HepG2 (cell line): ENCODE data around the gene ATP6V1F. TPM values are rescaled to one million over a fixed set of nuclear protein-coding genes. Genes with fewer than 3 reads are reported as not detected.

ENCODE experiments used
- ARNTL ChIP-seq: sonication (generic); formaldehyde crosslinking; IDR thresholded peaks from 2 replicates; pipeline ENCODE4 v1.4.0; 2020; ENCODE audit warnings: mild to moderate bottlenecking, missing genetic modification reagents
- ATF7 ChIP-seq, 2 experiments: fragments of 450-650 bp in 1 of 2; sonication (generic) in 1 of 2; formaldehyde crosslinking in 1 of 2; IDR thresholded peaks; 2 replicates each; pipeline versions ENCODE4 v1.4.0 to v1.6.1; 2016 to 2020; ENCODE audit warnings: antibody characterized with exemption in 1 of 2, mild to moderate bottlenecking in 1 of 2, missing genetic modification reagents in 1 of 2
- EP300 ChIP-seq, 3 experiments: sonication (generic) in 1 of 3; formaldehyde crosslinking in 1 of 3; IDR thresholded peaks; 2 replicates each; pipeline versions ENCODE4 v1.5.1 to v1.6.1; 2011 to 2020; ENCODE audit warnings: low read depth in 2 of 3, low read length in 2 of 3, borderline replicate concordance in 1 of 3, improper control_type of control experiment in 1 of 3, mild to moderate bottlenecking in 1 of 3, missing genetic modification reagents in 1 of 3, moderate library complexity in 1 of 3
- JUN ChIP-seq: sonication (generic); formaldehyde crosslinking; IDR thresholded peaks from 2 replicates; pipeline ENCODE4 v1.4.0; 2020; ENCODE audit warnings: mild to moderate bottlenecking, missing genetic modification reagents
- NFIC ChIP-seq: IDR thresholded peaks from 2 replicates; pipeline ENCODE4 v1.6.1; 2012; ENCODE audit warnings: mild to moderate bottlenecking, low read length, inconsistent platforms
- NFRKB ChIP-seq: fragments of 450-650 bp; IDR thresholded peaks from 2 replicates; pipeline ENCODE4 v1.6.1; 2017
- RAD21 ChIP-seq: fragments of 450-650 bp; formaldehyde crosslinking; IDR thresholded peaks from 2 replicates; pipeline ENCODE4 v1.5.0; 2020; ENCODE audit warnings: mild to moderate bottlenecking
- RBAK ChIP-seq: sonication (generic); formaldehyde crosslinking; IDR thresholded peaks from 2 replicates; pipeline ENCODE4 v1.5.1; 2020; ENCODE audit warnings: mild to moderate bottlenecking, missing genetic modification reagents
- REL ChIP-seq: sonication (generic); formaldehyde crosslinking; conservative IDR thresholded peaks from 2 replicates; pipeline ENCODE4 v1.8.0; 2022; ENCODE audit warnings: mild to moderate bottlenecking, missing genetic modification reagents, moderate library complexity
- U2AF1 ChIP-seq: fragments of 200-400 bp; formaldehyde crosslinking; optimal IDR thresholded peaks from 2 replicates; pipeline ENCODE3; 2017; ENCODE audit warnings: mild to moderate bottlenecking, low read depth, low read length
- ZNF232 ChIP-seq: sonication (generic); formaldehyde crosslinking; IDR thresholded peaks from 2 replicates; pipeline ENCODE4 v1.4.0; 2020; ENCODE audit warnings: missing genetic modification reagents, borderline replicate concordance
- ZNF3 ChIP-seq: IDR thresholded peaks from 2 replicates; pipeline ENCODE4 v1.7.0; 2017; ENCODE audit warnings: inconsistent platforms
- ZNF318 ChIP-seq: sonication (generic); formaldehyde crosslinking; IDR thresholded peaks from 2 replicates; pipeline ENCODE4 v1.4.0; 2020; ENCODE audit warnings: mild to moderate bottlenecking, missing genetic modification reagents
- ZNF335 ChIP-seq: sonication (generic); formaldehyde crosslinking; IDR thresholded peaks from 2 replicates; pipeline ENCODE4 v1.4.0; 2020; ENCODE audit warnings: missing genetic modification reagents
- ZNF460 ChIP-seq: sonication (generic); formaldehyde crosslinking; IDR thresholded peaks from 2 replicates; pipeline ENCODE4 v1.5.1; 2020; ENCODE audit warnings: missing genetic modification reagents, mild to moderate bottlenecking, borderline replicate concordance
- ZNF552 ChIP-seq: sonication (generic); formaldehyde crosslinking; IDR thresholded peaks from 2 replicates; pipeline ENCODE4 v1.9.0; 2022; ENCODE audit warnings: missing genetic modification reagents, mild to moderate bottlenecking, borderline replicate concordance
- polyA plus RNA-seq, 8 experiments: library from polyadenylated mRNA; depleted of rRNA in 3 of 8; stranded (reverse) in 7 of 8; unstranded in 1 of 8; fragments of >200 nt; fragmentation: Illumina TruSeq in 4 of 8; extraction: Trizol in 4 of 8; gene quantifications; 2 replicates each; pipeline versions ENCODE4 v1.2.1 to v1.2.3, GENCODE V29; 2011 to 2016; ENCODE audit warnings: low read depth in 4 of 8, missing spikeins in 1 of 8, mixed read lengths in 1 of 8; ENCODE audit not compliant: insufficient read depth in 1 of 8
- total RNA-seq, 5 experiments: library from RNA; depleted of rRNA; stranded (reverse); fragments of >200 nt; fragmentation: Illumina TruSeq; extraction: Trizol; gene quantifications; 2 replicates each; pipeline ENCODE4 v1.2.3, GENCODE V29; 2016; ENCODE audit warnings: low read depth in 1 of 5
- TF ChIP-seq, protein P1 (sequence below): sonication (generic); formaldehyde crosslinking; IDR thresholded peaks from 2 replicates; pipeline ENCODE4 v1.8.1; 2022; ENCODE audit warnings: mild to moderate bottlenecking, missing genetic modification reagents
- TF ChIP-seq, protein P2 (sequence below): fragments of 450-650 bp; IDR thresholded peaks from 2 replicates; pipeline ENCODE4 v1.6.1; 2016

ATP6V1F gene
- total and polyA plus RNA-seq, 2 of the 13 experiments (the other 11 are each of a cell fraction or from before 2014, with no cell fraction given): 87.2 to 132 TPM

DNA sequence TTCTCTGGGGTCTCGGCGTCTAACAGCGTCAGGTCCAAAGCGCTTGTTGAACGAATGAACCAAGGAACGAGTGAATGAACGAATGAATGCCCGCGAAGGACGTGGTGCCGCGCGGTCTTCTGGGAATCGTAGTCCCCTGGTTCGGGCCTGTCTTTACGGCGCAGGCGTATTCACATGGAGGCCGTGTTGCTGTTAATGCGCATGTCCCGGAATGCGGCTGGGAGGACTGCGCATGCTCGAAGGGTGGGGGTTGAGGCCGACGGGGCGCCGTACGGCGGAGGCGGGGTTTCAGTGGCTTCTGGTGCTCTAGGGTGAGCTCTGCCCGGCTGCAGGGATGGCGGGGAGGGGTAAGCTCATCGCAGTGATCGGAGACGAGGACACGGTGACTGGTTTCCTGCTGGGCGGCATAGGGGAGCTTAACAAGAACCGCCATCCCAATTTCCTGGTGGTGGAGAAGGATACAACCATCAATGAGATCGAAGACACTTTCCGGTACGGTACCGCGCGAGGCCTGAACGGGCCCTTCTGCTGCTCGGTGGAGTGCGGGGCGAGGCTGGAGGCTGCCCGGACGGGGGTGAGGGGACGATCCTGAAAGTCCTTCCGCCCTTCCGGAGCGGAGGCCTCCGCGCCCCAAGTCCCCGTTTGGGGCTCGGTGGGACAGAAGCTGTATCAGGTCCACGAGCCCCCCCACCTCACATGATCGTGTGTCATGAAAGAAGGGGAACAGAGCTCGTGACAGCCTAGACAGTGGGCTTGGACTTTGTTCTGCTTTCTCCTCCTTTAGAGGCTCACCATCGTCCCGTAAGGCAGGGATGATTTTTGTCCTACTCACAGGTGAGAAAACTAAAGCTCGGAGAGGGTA, at the start of gene ATP6V1F (continued):
- TF ChIP-seq EP300 (IDR thresholded peaks at IDR 0.05; ENCODE audit: low read depth in 2 of 2, low read length in 2 of 2): no peak
- TF ChIP-seq EP300 (CRISPR knock-in tag; IDR thresholded peaks at IDR 0.05; ENCODE audit: borderline replicate concordance): no peak
- TF ChIP-seq ZNF232 (CRISPR knock-in tag): no peak
- TF ChIP-seq, protein P1, sequence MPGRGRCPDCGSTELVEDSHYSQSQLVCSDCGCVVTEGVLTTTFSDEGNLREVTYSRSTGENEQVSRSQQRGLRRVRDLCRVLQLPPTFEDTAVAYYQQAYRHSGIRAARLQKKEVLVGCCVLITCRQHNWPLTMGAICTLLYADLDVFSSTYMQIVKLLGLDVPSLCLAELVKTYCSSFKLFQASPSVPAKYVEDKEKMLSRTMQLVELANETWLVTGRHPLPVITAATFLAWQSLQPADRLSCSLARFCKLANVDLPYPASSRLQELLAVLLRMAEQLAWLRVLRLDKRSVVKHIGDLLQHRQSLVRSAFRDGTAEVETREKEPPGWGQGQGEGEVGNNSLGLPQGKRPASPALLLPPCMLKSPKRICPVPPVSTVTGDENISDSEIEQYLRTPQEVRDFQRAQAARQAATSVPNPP: no peak
- TF ChIP-seq ZNF552 (CRISPR knock-in tag): peak; percentile 67; the same call in 1 of the 2 replicates
- TF ChIP-seq U2AF1: no peak
- no peak for TF ChIP-seq RAD21
- TF ChIP-seq ARNTL (CRISPR knock-in tag): 0 out of 2 replicates have a peak, but pooled peaks have one; percentile 45
- TF ChIP-seq, protein P2, sequence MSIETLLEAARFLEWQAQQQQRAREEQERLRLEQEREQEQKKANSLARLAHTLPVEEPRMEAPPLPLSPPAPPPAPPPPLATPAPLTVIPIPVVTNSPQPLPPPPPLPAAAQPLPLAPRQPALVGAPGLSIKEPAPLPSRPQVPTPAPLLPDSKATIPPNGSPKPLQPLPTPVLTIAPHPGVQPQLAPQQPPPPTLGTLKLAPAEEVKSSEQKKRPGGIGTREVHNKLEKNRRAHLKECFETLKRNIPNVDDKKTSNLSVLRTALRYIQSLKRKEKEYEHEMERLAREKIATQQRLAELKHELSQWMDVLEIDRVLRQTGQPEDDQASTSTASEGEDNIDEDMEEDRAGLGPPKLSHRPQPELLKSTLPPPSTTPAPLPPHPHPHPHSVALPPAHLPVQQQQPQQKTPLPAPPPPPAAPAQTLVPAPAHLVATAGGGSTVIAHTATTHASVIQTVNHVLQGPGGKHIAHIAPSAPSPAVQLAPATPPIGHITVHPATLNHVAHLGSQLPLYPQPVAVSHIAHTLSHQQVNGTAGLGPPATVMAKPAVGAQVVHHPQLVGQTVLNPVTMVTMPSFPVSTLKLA: 0 out of 2 replicates have a peak, but pooled peaks have one; percentile 18
- no peak for TF ChIP-seq REL (CRISPR knock-in tag)
- TF ChIP-seq ZNF460 (CRISPR knock-in tag): no peak
- no peak for TF ChIP-seq NFRKB
- TF ChIP-seq ZNF335 (CRISPR knock-in tag): no peak
- TF ChIP-seq RBAK: no peak
- no peak for TF ChIP-seq NFIC
- 0 out of 2 replicates have a peak, but pooled peaks have one; percentile 30 for TF ChIP-seq JUN (CRISPR knock-in tag)
- TF ChIP-seq ZNF318 (CRISPR knock-in tag): peak; percentile 61; the same call in 1 of the 2 replicates
- no peak for TF ChIP-seq ZNF3 (CRISPR knock-in tag)
- no peak for TF ChIP-seq ATF7 (IDR thresholded peaks at IDR 0.05)
- 0 out of 2 replicates have a peak, but pooled peaks have one; percentile 56 for TF ChIP-seq ATF7 (CRISPR knock-in tag; IDR thresholded peaks at IDR 0.05)
